ENCODE data around the gene GGCX. TPM values are rescaled to one million over a fixed set of nuclear protein-coding genes. Genes with fewer than 3 reads are reported as not detected.

The GGCX gene
- total RNA-seq, 1 experiment from 2014 or later, result 60.5 TPM

- CTCF ChIA-PET, result no interaction called here
- POLR2A ChIA-PET (ENCODE audit: low non-redundant PET), result no interaction called here
- TF ChIP-seq, protein P1, sequence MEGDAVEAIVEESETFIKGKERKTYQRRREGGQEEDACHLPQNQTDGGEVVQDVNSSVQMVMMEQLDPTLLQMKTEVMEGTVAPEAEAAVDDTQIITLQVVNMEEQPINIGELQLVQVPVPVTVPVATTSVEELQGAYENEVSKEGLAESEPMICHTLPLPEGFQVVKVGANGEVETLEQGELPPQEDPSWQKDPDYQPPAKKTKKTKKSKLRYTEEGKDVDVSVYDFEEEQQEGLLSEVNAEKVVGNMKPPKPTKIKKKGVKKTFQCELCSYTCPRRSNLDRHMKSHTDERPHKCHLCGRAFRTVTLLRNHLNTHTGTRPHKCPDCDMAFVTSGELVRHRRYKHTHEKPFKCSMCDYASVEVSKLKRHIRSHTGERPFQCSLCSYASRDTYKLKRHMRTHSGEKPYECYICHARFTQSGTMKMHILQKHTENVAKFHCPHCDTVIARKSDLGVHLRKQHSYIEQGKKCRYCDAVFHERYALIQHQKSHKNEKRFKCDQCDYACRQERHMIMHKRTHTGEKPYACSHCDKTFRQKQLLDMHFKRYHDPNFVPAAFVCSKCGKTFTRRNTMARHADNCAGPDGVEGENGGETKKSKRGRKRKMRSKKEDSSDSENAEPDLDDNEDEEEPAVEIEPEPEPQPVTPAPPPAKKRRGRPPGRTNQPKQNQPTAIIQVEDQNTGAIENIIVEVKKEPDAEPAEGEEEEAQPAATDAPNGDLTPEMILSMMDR (conservative IDR thresholded peaks at IDR 0.05; ENCODE audit: low read depth, low read length), result no peak
- H3K27ac ChIP-seq (ENCODE audit: low read depth, low read length, poor library complexity, severe bottlenecking), result no peak overlapping the region
- H3K4me3 ChIP-seq (ENCODE audit: low read depth, low read length, poor library complexity, severe bottlenecking), result no peak overlapping the region
- no peaks in the 10 kb centered on the region for H3K27me3 ChIP-seq (replicated peaks; ENCODE audit: insufficient read depth, low read depth, low read length, poor library complexity)
- no peaks in the 10 kb centered on the region for H3K36me3 ChIP-seq (ENCODE audit: insufficient read depth, low read length, poor library complexity, severe bottlenecking)
- intact Hi-C loops (cut with micrococcal nuclease; ENCODE audit: unreplicated experiment), result no loop called here
- no peak for DNase-seq (ENCODE audit: low spot score)
- H3K9me3 ChIP-seq (ENCODE audit: low read depth, low read length, poor library complexity, severe bottlenecking), result no peaks in the 10 kb centered on the region
- BruUV-seq (replicated peaks), result no TSS peak
- H3K4me1 ChIP-seq (ENCODE audit: insufficient read depth, low read length, poor library complexity, severe bottlenecking), result peaks cover 4% of the 10 kb centered on the region
Observed at GRCh38 chr2:85497944-85498630, 63.2 kb downstream of the GGCX start.

GRCh38 chr2:85496436-85496835 lies 64.9 kb downstream of the GGCX start:
- DNase-seq (ENCODE audit: low spot score), result no peak
- POLR2A ChIA-PET (ENCODE audit: low non-redundant PET), result no interaction called here
- Histone ChIP-seq H3K36me3 (ENCODE audit: insufficient read depth, low read length, poor library complexity, severe bottlenecking) (no peaks in the 10 kb centered on the region), H3K9me3 (ENCODE audit: low read depth, low read length, poor library complexity, severe bottlenecking) (no peaks in the 10 kb centered on the region), H3K4me1 (ENCODE audit: insufficient read depth, low read length, poor library complexity, severe bottlenecking) (peaks cover 4% of the 10 kb centered on the region), H3K4me3 (ENCODE audit: low read depth, low read length, poor library complexity, severe bottlenecking) (no peak overlapping the region), H3K27me3 (replicated peaks; ENCODE audit: insufficient read depth, low read depth, low read length, poor library complexity) (no peaks in the 10 kb centered on the region), H3K27ac (ENCODE audit: low read depth, low read length, poor library complexity, severe bottlenecking) (no peak overlapping the region)
- CTCF ChIA-PET, result no interaction called here
- TF ChIP-seq, protein P1 (conservative IDR thresholded peaks at IDR 0.05; ENCODE audit: low read depth, low read length), result no peak
- TF ChIP-seq EZH2 (IDR thresholded peaks at IDR 0.05; ENCODE audit: borderline replicate concordance, low read depth, low read length, poor library complexity, severe bottlenecking), result no peak
- intact Hi-C loops (cut with micrococcal nuclease; ENCODE audit: unreplicated experiment), result no loop called here
- no TSS peak for BruUV-seq (replicated peaks)

Other genes with a start within 250 kb of the GGCX start
- gene TGOLN2, start 233.5 kb downstream of the GGCX start, total RNA-seq (2021), result 48.8 and 56.0 TPM in 2 replicates
- gene RETSAT, start 207.0 kb downstream of the GGCX start, total RNA-seq (2021), result 28.4 and 30.4 TPM in 2 replicates
- 13.0 and 16.4 TPM in 2 replicates for gene ELMOD3, start 206.7 kb downstream of the GGCX start, total RNA-seq (2021)
- 152 and 156 TPM in 2 replicates for gene CAPG, start 151.1 kb downstream of the GGCX start, total RNA-seq (2021)
- gene SH2D6, start 142.8 kb downstream of the GGCX start, total RNA-seq (2021), result 0.52 and 1.1 TPM in 2 replicates
- gene MAT2A, start 22.3 kb downstream of the GGCX start, total RNA-seq (2021), result 355 and 408 TPM in 2 replicates
- gene VAMP8, start 16.1 kb upstream of the GGCX start, total RNA-seq (2021), result not detected in 2 replicates
- gene VAMP5, start 22.9 kb upstream of the GGCX start, total RNA-seq (2021), result 2.1 and 3.8 TPM in 2 replicates
- 78.5 and 99.1 TPM in 2 replicates for gene RNF181, start 34.3 kb upstream of the GGCX start, total RNA-seq (2021)
- gene TMEM150A, start 41.2 kb upstream of the GGCX start, total RNA-seq (2021), result 6.4 and 6.6 TPM in 2 replicates
- gene C2orf68, start 50.6 kb upstream of the GGCX start, total RNA-seq (2021), result 46.4 and 48.6 TPM in 2 replicates
- gene USP39, start 54.7 kb upstream of the GGCX start, total RNA-seq (2021), result 99.1 and 101 TPM in 2 replicates
- gene SFTPB, start 106.7 kb upstream of the GGCX start, total RNA-seq (2021), result not detected in 2 replicates
- not detected in 2 replicates for gene GNLY, start 132.9 kb upstream of the GGCX start, total RNA-seq (2021)
- gene ATOH8, start 192.5 kb upstream of the GGCX start, total RNA-seq (2021), result 4.3 and 4.6 TPM in 2 replicates